H1 (cell line): ENCODE data around the gene WASF1. TPM values are rescaled to one million over a fixed set of nuclear protein-coding genes. Genes with fewer than 3 reads are reported as not detected.

Source experiments
- ASH2L ChIP-seq: fragments of 200-600, 300-600 bp; sonication (generic); IDR thresholded peaks from one replicate; pipeline ENCODE4 v1.7.1; 2017; ENCODE audit warnings: low read length
- FOSL1 ChIP-seq: IDR thresholded peaks from 2 replicates; pipeline ENCODE4 v1.6.1; 2011; ENCODE audit warnings: mild to moderate bottlenecking, low read depth, low read length, moderate library complexity; ENCODE audit not compliant: insufficient read depth
- KDM1A ChIP-seq: fragments of 200-600, 300-600 bp; sonication (generic); IDR thresholded peaks from 2 replicates; pipeline ENCODE4 v1.7.1; 2016; ENCODE audit warnings: mild to moderate bottlenecking, low read length, borderline replicate concordance
- NRF1 ChIP-seq: IDR thresholded peaks from 2 replicates; pipeline ENCODE4 v1.6.1; 2011; ENCODE audit warnings: mild to moderate bottlenecking, low read depth, low read length, improper control_type of control experiment
- POLR2AphosphoS5 ChIP-seq: IDR thresholded peaks from 2 replicates; pipeline ENCODE4 v1.6.1; 2011; ENCODE audit warnings: low read depth, low read length
- TCF12 ChIP-seq: IDR thresholded peaks from 2 replicates; pipeline ENCODE4 v1.6.1; 2011; ENCODE audit warnings: low read depth, mild to moderate bottlenecking, low read length
- TEAD4 ChIP-seq: IDR thresholded peaks from 2 replicates; pipeline ENCODE4 v1.6.1; 2012; ENCODE audit warnings: low read depth, low read length, inconsistent platforms, mixed read lengths
- YY1 ChIP-seq: IDR thresholded peaks from 2 replicates; pipeline ENCODE4 v1.6.1; 2011; ENCODE audit warnings: low read depth, mild to moderate bottlenecking, low read length
- polyA plus RNA-seq, 7 experiments: library from polyadenylated mRNA; depleted of rRNA in 3 of 7; stranded (reverse) in 5 of 7; unstranded in 2 of 7; fragments of >200 nt in 5 of 7; fragments of 200-250 nt in 2 of 7; gene quantifications; 1 replicate in 5 of 7; 2 replicates in 1 of 7; 4 replicates in 1 of 7; pipeline versions ENCODE4 v1.2.1 to v1.2.3, GENCODE V29; 2011 to 2013; ENCODE audit warnings: missing spikeins in 2 of 7, mixed read lengths in 2 of 7
- total RNA-seq: library from RNA; stranded (reverse); fragmentation: NEBNext Ultra II Directional; extraction: Animal tissue kit (Norgen Biotek cat#: 25700); gene quantifications from 2 replicates; pipeline ENCODE4 v1.2.1, GENCODE V29; 2021
- TF ChIP-seq, protein P1 (sequence below), 3 experiments: IDR thresholded peaks; 1 replicate in 2 of 3; 2 replicates in 1 of 3; pipeline versions ENCODE4 v1.5.1 to v1.6.1; 2011; ENCODE audit warnings: low read length in 3 of 3, mild to moderate bottlenecking in 3 of 3, inconsistent platforms in 2 of 3, low read depth in 1 of 3, moderate library complexity in 1 of 3; ENCODE audit not compliant: insufficient read depth in 1 of 3; ENCODE audit errors: control extremely low read depth in 1 of 3
- TF ChIP-seq, protein P2 (sequence below): IDR thresholded peaks from 2 replicates; pipeline ENCODE4 v1.6.1; 2011; ENCODE audit warnings: low read depth, mild to moderate bottlenecking, low read length; ENCODE audit not compliant: insufficient read depth
- TF ChIP-seq, protein P3 (sequence below): IDR thresholded peaks from 2 replicates; pipeline ENCODE4 v1.6.1; 2012; ENCODE audit warnings: inconsistent platforms

The WASF1 gene
- total and polyA plus RNA-seq, 2 of the 8 experiments (the other 6 are each of a cell fraction or from before 2014, with no cell fraction given), result 37.6 to 39.9 TPM

DNA sequence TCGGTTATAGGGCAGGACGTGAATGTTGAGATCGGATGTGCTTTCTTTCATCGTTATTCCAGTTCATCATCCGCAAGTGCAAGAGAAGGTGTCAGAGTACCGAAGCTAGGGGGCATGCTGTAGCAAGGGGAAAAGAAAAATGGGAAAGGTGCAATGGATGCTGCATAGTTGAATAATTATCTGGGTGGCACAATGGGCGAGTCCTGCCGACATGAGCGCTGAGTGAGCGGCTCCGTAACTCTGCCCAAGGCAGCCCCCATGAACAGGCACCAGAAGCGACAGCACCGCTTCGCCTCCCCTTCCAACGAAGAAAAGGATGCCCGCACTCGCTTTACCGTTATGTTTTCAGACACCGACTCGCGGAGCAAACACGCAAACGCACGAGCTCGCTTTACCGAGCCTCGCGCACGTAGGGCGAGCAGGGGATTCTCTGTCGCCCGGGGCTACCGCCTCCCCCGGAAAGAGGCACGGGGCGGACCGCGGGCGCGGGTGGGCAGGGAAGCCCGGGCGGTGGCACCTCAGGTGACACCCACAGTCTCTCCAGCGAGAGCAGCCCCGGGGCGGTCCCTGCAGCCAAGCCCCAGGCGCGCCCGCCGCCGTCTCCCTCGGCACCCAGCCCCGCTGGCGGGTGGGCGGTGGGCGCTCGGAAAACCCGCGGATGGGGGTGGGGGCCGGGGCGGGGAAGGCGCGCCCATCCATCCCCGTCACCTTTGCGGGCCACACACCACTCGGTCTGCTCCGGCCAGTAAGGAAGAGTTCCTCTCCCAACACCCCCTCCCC, 654 bp downstream of the WASF1 start (continued):
- TF ChIP-seq KDM1A (peak; percentile 83), POLR2AphosphoS5 (no peak), ASH2L (peak; percentile 39), TEAD4 (0 out of 2 replicates have a peak, but pooled peaks have one; percentile 31), NRF1 (no peak), FOSL1 (no peak), YY1 (peak; percentile 75), TCF12 (no peak)
- TF ChIP-seq, protein P1, sequence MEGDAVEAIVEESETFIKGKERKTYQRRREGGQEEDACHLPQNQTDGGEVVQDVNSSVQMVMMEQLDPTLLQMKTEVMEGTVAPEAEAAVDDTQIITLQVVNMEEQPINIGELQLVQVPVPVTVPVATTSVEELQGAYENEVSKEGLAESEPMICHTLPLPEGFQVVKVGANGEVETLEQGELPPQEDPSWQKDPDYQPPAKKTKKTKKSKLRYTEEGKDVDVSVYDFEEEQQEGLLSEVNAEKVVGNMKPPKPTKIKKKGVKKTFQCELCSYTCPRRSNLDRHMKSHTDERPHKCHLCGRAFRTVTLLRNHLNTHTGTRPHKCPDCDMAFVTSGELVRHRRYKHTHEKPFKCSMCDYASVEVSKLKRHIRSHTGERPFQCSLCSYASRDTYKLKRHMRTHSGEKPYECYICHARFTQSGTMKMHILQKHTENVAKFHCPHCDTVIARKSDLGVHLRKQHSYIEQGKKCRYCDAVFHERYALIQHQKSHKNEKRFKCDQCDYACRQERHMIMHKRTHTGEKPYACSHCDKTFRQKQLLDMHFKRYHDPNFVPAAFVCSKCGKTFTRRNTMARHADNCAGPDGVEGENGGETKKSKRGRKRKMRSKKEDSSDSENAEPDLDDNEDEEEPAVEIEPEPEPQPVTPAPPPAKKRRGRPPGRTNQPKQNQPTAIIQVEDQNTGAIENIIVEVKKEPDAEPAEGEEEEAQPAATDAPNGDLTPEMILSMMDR (IDR thresholded peaks at IDR 0.05; ENCODE audit: control extremely low read depth in 1 of 3, insufficient read depth in 1 of 3, low read depth in 1 of 3, low read length in 3 of 3), result peak; percentile 7 to 63 (median 43)
- TF ChIP-seq, protein P2, sequence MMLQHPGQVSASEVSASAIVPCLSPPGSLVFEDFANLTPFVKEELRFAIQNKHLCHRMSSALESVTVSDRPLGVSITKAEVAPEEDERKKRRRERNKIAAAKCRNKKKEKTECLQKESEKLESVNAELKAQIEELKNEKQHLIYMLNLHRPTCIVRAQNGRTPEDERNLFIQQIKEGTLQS, result no peak
- TF ChIP-seq, protein P3, sequence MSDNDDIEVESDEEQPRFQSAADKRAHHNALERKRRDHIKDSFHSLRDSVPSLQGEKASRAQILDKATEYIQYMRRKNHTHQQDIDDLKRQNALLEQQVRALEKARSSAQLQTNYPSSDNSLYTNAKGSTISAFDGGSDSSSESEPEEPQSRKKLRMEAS, result peak; percentile 25; the same call in 1 of the 2 replicates
